ENCODE results near the gene PLCXD1.

The PLCXD1 gene

DNA sequence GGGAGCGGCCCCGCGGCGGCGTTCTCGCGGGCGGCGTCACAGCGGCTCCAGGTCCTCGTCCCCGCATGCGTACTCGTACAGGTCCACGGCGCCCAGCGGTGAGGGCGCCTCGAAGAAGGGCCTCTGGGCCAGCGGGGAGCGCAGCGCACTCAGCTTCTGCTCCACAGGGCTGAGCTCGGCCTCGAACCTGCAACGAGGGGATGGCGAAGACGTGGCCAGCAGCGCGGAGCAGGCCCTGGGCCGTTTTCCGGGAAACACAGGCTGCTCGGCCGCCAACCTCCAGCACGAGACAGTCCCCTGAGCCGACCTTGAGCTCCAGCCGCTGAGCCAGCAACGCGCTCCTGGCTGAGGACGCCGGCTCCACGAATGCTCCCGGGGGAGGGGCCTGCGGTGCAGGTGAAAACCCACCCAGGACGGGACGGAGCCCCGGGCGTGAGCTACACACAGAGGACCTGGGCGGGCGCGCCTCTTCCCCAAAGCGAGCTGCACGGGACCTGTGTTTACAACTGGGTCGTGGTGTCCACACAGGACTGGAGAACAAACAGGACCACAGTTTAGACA, 53.2 kb downstream of the PLCXD1 start:
- Histone ChIP-seq H3K27me3 (replicated peaks; ENCODE audit: control insufficient read depth, insufficient read depth, low read length) (no peaks in the 10 kb centered on the region), H3K36me3 (ENCODE audit: control insufficient read depth, insufficient read depth, low read length, severe bottlenecking) (no peaks in the 10 kb centered on the region), H3K4me3 (ENCODE audit: low read length) (no peak overlapping the region), H3K4me1 (ENCODE audit: control insufficient read depth, insufficient read depth, low read length) (peaks cover 10% of the 10 kb centered on the region), H3K9me3 (ENCODE audit: control insufficient read depth, low read length) (no peaks in the 10 kb centered on the region), H3K9ac (ENCODE audit: low read length) (no peak overlapping the region)
- no peak for DNase-seq (ENCODE audit: low read depth)

DNA sequence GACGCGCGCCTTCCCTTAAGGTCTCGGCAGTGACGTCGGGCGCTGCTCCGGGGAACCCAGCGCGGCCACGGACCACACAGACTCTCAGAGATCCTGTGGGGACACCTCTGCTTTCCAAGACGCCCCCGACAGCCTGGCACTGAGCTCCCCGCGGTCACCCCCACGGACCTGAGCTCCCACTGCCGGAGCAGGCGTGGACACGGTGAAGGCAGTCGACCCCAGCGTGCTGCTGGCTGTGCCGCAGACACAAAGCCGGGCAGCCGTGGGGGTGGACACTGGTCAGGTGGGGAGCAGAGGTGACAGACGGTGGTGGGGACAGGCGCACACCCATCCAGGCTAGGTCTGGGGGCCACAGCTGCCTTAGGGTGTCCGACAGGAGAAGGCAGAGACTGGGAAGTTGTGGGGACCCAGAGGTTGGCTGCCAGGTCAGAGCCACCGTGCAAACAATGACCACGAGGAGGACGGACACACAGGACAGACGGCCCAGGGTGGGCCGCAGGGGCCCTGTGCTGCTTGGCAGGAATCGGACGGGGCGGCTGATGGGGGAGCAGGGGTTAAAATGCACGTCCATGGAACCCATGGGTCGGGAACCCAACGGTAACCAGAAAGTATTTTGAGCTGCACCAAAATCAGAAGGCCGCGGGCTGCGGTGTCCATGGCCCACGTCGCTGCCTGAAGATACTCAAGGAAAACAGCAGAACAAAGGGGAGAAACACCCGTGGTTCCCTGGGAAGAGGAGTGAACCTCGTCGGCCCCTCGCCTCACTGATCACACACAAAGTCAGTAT, 54.0 kb downstream of the PLCXD1 start:
- no peaks in the 10 kb centered on the region for H3K36me3 ChIP-seq (ENCODE audit: control insufficient read depth, insufficient read depth, low read length, severe bottlenecking)
- DNase-seq (ENCODE audit: low read depth), result no peak

DNA sequence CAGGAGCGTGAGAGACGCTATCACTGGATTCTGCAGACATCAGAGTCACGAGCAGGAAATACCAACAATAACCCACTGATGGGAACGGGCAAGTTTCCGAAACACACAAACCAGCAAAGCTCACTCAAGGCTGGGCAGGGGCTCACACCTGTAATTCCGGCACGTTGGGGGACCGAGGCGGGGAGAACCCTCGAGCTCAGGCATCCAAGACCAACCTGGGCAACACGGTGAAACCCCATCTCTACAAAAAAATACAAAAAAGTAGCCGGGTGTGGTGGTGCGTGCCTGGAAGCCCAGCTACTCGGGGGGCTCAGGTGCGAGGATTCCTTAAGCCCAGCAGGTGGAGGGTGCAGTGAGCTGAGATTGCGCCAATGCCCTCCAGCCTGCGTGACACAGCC, 54.6 kb downstream of the PLCXD1 start:
- Histone ChIP-seq H3K4me3 (ENCODE audit: low read length) (no peak overlapping the region), H3K27me3 (replicated peaks; ENCODE audit: control insufficient read depth, insufficient read depth, low read length) (no peaks in the 10 kb centered on the region), H3K9me3 (ENCODE audit: control insufficient read depth, low read length) (no peaks in the 10 kb centered on the region), H3K9ac (ENCODE audit: low read length) (no peak overlapping the region), H3K4me1 (ENCODE audit: control insufficient read depth, insufficient read depth, low read length) (peaks cover 10% of the 10 kb centered on the region), H3K36me3 (ENCODE audit: control insufficient read depth, insufficient read depth, low read length, severe bottlenecking) (no peaks in the 10 kb centered on the region)
- no peak for DNase-seq (ENCODE audit: low read depth)

More for the DNA sequence above, 54.0 kb downstream of the PLCXD1 start:
- Histone ChIP-seq H3K4me3 (ENCODE audit: low read length) (no peak overlapping the region), H3K27me3 (replicated peaks; ENCODE audit: control insufficient read depth, insufficient read depth, low read length) (no peaks in the 10 kb centered on the region), H3K4me1 (ENCODE audit: control insufficient read depth, insufficient read depth, low read length) (peaks cover 10% of the 10 kb centered on the region), H3K9me3 (ENCODE audit: control insufficient read depth, low read length) (no peaks in the 10 kb centered on the region), H3K9ac (ENCODE audit: low read length) (no peak overlapping the region)

DNA sequence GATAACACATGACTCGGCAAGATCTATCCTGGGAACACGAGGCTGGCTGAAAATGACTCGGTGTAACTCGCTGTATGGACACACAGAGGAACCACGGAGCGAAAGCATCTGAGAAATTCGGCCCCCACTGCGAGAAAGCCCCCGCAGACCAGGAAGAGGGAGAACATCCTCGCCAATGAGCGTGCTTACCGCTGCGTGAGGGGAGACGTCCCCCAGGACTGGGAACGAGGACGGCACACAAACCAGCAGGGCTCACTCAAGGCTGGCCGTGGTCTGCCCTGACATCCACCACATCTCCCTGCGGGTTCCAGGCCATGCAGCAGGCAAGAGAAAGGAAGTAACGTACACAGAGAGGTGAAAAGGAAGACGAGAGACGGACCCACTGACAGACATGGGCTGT, 55.0 kb downstream of the PLCXD1 start:
- Histone ChIP-seq H3K36me3 (ENCODE audit: control insufficient read depth, insufficient read depth, low read length, severe bottlenecking) (no peaks in the 10 kb centered on the region), H3K4me1 (ENCODE audit: control insufficient read depth, insufficient read depth, low read length) (peaks cover 8% of the 10 kb centered on the region), H3K9me3 (ENCODE audit: control insufficient read depth, low read length) (no peaks in the 10 kb centered on the region), H3K27me3 (replicated peaks; ENCODE audit: control insufficient read depth, insufficient read depth, low read length) (no peaks in the 10 kb centered on the region), H3K4me3 (ENCODE audit: low read length) (no peak overlapping the region), H3K9ac (ENCODE audit: low read length) (no peak overlapping the region)
- no peak for DNase-seq (ENCODE audit: low read depth)

DNA sequence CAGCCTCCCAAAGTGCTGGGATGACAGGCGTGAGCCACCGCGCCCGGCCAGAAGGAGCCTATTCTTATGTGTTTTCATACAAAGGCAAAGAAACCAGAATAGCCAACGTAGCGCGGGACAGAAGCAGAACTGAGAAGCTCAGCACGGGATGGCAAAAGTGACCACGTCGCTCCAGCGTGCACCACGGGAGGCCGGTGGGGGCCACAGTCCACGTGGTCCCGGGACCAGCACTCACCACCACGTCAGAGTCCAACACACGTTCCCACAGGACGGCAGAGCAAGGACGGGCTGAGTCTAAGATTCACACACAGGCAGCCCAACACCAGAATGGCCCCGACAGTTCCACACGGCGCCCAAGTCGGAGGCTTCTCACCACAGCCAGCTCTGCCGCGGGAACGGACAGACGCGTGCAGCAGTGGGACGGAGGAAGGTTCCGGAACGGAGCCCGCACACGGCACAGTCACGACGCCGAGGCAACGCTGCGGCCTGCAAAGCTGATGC, 56.2 kb downstream of the PLCXD1 start:
- no peaks in the 10 kb centered on the region for H3K9me3 ChIP-seq (ENCODE audit: control insufficient read depth, low read length)
- no peaks in the 10 kb centered on the region for H3K36me3 ChIP-seq (ENCODE audit: control insufficient read depth, insufficient read depth, low read length, severe bottlenecking)
- H3K27me3 ChIP-seq (replicated peaks; ENCODE audit: control insufficient read depth, insufficient read depth, low read length), result no peaks in the 10 kb centered on the region

DNA sequence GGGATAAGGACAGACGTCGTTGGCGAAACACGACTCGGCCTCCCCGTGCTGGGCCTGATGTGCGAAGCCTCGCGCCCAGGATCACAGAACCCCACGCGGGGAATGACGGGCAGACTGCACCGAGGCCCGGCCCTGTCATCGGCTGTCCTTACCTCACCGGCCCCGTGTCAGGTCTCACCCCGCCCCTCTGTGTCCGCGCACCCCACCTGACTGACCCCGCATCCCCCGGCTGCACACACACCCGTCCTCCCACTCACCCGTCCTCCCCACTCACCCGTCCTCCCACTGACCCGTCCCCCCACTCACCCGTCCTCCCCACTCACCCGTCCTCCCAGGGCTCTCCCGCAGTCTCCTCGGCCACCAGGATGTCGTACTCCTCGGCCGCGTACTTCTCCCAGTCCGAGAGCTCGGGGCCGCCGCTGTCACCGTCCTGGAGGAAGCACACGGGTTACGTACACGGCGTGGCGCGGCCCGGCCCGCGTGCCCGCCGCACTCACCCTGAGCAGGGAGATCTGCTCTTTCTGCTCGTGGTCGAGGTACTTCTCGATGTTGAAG, 57.2 kb downstream of the PLCXD1 start:
- H3K9ac ChIP-seq (ENCODE audit: low read length), result no peak overlapping the region
- no peak for DNase-seq (ENCODE audit: low read depth)
- H3K36me3 ChIP-seq (ENCODE audit: control insufficient read depth, insufficient read depth, low read length, severe bottlenecking), result no peaks in the 10 kb centered on the region
- H3K4me3 ChIP-seq (ENCODE audit: low read length), result no peak overlapping the region
- no peaks in the 10 kb centered on the region for H3K4me1 ChIP-seq (ENCODE audit: control insufficient read depth, insufficient read depth, low read length)
- no peaks in the 10 kb centered on the region for H3K9me3 ChIP-seq (ENCODE audit: control insufficient read depth, low read length)
- no peaks in the 10 kb centered on the region for H3K27me3 ChIP-seq (replicated peaks; ENCODE audit: control insufficient read depth, insufficient read depth, low read length)

More for the DNA sequence above, 56.2 kb downstream of the PLCXD1 start:
- no peak overlapping the region for H3K4me3 ChIP-seq (ENCODE audit: low read length)
- no peak for DNase-seq (ENCODE audit: low read depth)
- no peak overlapping the region for H3K9ac ChIP-seq (ENCODE audit: low read length)
- H3K4me1 ChIP-seq (ENCODE audit: control insufficient read depth, insufficient read depth, low read length), result no peaks in the 10 kb centered on the region

DNA sequence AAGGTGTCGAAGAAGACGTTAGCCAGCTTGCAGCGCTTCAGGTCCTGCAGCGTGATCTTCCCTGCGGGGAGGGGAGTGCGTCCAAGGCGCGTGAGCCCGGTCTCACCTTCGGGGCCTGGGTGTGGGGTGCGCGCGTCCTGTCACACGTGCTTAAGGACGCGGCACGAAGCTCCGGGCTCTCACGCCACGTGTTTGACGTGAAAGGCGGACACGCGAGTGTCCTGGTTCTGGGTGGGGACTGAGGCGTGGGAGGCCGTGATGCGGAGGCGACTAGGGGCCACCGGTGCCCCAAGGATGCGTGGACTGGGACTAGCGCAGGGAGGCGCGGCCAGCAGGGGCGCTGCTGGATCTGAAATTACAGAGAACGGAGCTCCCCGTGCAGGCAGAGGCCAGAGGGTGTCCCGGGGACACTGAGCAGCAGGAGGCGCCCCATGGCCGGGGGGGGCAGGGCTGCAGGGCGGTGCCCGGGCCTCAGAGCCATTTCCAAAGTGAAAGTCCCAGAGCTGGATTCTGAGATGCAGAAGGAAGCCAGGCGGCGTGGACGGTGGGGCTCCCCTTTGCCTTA, 57.7 kb downstream of the PLCXD1 start:
- no peaks in the 10 kb centered on the region for H3K9me3 ChIP-seq (ENCODE audit: control insufficient read depth, low read length)
- no peaks in the 10 kb centered on the region for H3K36me3 ChIP-seq (ENCODE audit: control insufficient read depth, insufficient read depth, low read length, severe bottlenecking)
- DNase-seq (ENCODE audit: low read depth), result no peak
- H3K4me1 ChIP-seq (ENCODE audit: control insufficient read depth, insufficient read depth, low read length), result no peaks in the 10 kb centered on the region
- H3K27me3 ChIP-seq (replicated peaks; ENCODE audit: control insufficient read depth, insufficient read depth, low read length), result no peaks in the 10 kb centered on the region
- H3K4me3 ChIP-seq (ENCODE audit: low read length), result no peak overlapping the region
- no peak overlapping the region for H3K9ac ChIP-seq (ENCODE audit: low read length)

DNA sequence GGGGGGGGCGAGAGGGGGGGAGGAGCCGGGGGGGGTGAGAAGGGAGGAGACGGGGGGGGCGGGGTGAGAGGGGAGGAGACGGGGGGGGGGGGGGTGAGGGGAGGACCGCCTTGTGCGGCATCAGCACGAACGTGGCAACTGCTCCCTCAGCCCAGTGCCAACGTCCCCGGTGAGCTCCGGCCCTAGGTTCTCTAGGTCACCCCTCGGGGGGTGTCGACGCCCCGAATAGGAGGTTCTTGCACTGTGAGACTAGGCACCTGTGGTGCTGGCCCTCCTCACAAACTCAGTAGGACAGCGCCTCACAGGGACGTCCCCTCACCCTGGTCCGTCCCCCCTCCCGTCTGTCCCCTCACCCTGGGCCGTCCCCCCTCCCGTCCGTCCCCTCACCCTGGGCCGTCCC, 58.9 kb downstream of the PLCXD1 start:
- Histone ChIP-seq H3K4me3 (ENCODE audit: low read length) (no peak overlapping the region), H3K9me3 (ENCODE audit: control insufficient read depth, low read length) (no peaks in the 10 kb centered on the region), H3K9ac (ENCODE audit: low read length) (no peak overlapping the region), H3K4me1 (ENCODE audit: control insufficient read depth, insufficient read depth, low read length) (no peaks in the 10 kb centered on the region), H3K36me3 (ENCODE audit: control insufficient read depth, insufficient read depth, low read length, severe bottlenecking) (peaks cover 3% of the 10 kb centered on the region), H3K27me3 (replicated peaks; ENCODE audit: control insufficient read depth, insufficient read depth, low read length) (no peaks in the 10 kb centered on the region)
- DNase-seq (ENCODE audit: low read depth), result no peak

DNA sequence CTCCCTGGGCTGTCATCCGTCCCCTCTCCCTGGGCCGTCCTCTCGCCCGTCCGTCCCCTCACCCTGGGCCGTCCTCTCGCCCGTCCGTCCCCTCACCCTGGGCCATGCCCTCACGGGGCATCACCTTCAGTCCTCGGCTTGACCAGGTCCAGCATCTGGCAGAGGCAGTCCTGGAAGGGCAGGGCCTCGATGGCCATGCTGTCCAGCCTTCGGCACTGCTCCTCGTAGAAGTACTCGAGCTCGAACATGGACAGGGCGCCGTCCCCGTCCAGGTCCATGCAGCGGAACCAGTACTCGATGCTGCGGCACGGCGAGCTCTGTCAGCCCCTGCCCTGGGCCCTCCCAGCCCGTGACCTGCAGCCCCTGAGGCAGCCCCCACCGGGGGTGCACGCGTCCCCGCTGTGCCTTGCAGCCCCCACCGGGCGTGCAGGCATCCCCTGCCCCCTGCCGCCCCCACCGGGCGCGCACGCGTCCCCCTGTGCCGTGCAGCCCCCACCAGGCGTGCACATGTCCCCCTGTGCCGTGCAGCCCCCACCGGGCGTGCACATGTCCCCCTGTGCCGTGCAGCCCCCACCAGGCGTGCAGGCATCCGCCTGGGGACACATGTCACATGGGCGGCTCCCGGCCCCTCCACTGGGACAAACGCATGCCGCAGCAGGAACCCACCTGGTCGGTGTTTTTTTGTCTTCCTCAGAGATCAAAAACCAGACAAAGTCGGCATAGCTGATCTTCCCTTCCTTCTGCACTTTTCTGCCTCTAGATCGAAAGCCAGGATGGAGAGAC, 59.7 kb downstream of the PLCXD1 start:
- Histone ChIP-seq H3K9me3 (ENCODE audit: control insufficient read depth, low read length) (no peaks in the 10 kb centered on the region), H3K4me3 (ENCODE audit: low read length) (no peak overlapping the region), H3K27me3 (replicated peaks; ENCODE audit: control insufficient read depth, insufficient read depth, low read length) (no peaks in the 10 kb centered on the region), H3K4me1 (ENCODE audit: control insufficient read depth, insufficient read depth, low read length) (no peaks in the 10 kb centered on the region), H3K9ac (ENCODE audit: low read length) (no peak overlapping the region), H3K36me3 (ENCODE audit: control insufficient read depth, insufficient read depth, low read length, severe bottlenecking) (peaks cover 4% of the 10 kb centered on the region)
- no peak for DNase-seq (ENCODE audit: low read depth)

DNA sequence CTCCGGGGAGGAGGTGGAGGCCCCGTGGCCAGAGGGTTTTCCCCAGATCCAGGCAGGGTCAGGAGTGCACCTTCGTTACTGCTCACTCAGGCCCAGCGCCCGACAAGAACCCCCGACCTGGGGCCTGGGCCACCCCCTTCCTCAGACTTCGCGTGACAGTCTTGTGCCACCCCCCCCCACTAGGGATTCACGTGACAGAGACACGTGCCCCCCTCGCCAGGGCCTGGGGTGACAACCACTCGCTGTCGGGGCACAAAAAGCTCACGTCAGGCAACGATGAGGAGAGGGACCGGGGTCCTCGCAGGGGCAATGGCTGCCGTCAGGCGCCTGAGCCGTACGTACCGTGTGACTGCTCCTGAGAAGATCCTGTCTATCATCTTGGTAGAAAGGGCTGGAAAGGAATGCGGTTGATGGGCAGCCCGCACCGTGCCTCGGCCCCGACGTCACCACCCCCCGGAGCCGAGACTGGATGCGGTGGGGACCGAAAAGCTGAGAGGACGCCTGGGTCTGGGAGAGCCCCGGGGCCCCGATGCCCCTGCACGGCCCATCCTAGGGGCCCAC, 60.4 kb downstream of the PLCXD1 start:
- Histone ChIP-seq H3K4me1 (ENCODE audit: control insufficient read depth, insufficient read depth, low read length) (no peaks in the 10 kb centered on the region), H3K27me3 (replicated peaks; ENCODE audit: control insufficient read depth, insufficient read depth, low read length) (no peaks in the 10 kb centered on the region), H3K9me3 (ENCODE audit: control insufficient read depth, low read length) (no peaks in the 10 kb centered on the region), H3K4me3 (ENCODE audit: low read length) (no peak overlapping the region), H3K9ac (ENCODE audit: low read length) (no peak overlapping the region), H3K36me3 (ENCODE audit: control insufficient read depth, insufficient read depth, low read length, severe bottlenecking) (peaks cover 4% of the 10 kb centered on the region)
- DNase-seq (ENCODE audit: low read depth), result no peak
